Transverse colon (tissue), 4 donors: ENCODE measurements around the gene ROPN1.

Experiments
- EP300 ChIP-seq: sonication (generic); formaldehyde crosslinking; IDR thresholded peaks from one replicate; pipeline ENCODE4 v1.6.1; 2017; ENCODE audit warnings: antibody characterized with exemption, low read depth
- POLR2A ChIP-seq: fragments of 450-650 bp; IDR thresholded peaks from one replicate; pipeline ENCODE4 v1.6.1; 2016; ENCODE audit warnings: antibody characterized with exemption, mild to moderate bottlenecking, moderate library complexity
- POLR2AphosphoS5 ChIP-seq, 3 donors: sonication (generic); formaldehyde crosslinking; IDR thresholded peaks; one replicate each; pipeline ENCODE4 v1.6.1; 2016; ENCODE audit warnings: antibody characterized with exemption in 3 of 3
- TF ChIP-seq, protein P1 (sequence below), 5 experiments: fragments of 200-600 bp in 3 of 5; fragments of 450-650 bp in 2 of 5; sonication (generic) in 3 of 5; IDR thresholded peaks; 1 replicate in 2 of 5; 2 replicates in 3 of 5; pipeline ENCODE4 v1.5.1; 2016 to 2017; ENCODE audit warnings: antibody characterized with exemption in 5 of 5, inconsistent platforms in 3 of 5, mild to moderate bottlenecking in 2 of 5, moderate library complexity in 1 of 5

DNA sequence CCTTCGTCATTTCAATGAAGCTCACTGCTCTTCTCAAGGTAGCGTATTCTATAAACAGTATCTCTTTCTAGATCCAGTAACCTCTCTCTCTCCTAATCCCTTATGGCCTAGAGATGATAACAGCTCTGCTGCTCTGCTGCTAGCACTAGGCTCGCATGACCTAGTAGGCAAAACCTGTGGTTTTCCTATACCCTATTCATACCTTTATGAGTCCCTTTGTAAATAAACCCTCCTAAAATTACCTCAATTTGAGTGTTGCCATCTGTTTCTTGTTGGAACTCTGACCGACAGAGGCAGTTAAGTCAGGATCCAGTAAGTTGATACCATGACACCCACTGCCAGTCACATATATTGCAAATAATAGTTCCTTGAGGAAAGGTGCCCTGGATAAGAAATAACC is 38.2 kb downstream of the ROPN1 start:
- TF ChIP-seq, protein P1, sequence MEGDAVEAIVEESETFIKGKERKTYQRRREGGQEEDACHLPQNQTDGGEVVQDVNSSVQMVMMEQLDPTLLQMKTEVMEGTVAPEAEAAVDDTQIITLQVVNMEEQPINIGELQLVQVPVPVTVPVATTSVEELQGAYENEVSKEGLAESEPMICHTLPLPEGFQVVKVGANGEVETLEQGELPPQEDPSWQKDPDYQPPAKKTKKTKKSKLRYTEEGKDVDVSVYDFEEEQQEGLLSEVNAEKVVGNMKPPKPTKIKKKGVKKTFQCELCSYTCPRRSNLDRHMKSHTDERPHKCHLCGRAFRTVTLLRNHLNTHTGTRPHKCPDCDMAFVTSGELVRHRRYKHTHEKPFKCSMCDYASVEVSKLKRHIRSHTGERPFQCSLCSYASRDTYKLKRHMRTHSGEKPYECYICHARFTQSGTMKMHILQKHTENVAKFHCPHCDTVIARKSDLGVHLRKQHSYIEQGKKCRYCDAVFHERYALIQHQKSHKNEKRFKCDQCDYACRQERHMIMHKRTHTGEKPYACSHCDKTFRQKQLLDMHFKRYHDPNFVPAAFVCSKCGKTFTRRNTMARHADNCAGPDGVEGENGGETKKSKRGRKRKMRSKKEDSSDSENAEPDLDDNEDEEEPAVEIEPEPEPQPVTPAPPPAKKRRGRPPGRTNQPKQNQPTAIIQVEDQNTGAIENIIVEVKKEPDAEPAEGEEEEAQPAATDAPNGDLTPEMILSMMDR (IDR thresholded peaks at IDR 0.05) = no peak
- TF ChIP-seq POLR2A = no peak
- TF ChIP-seq POLR2AphosphoS5 (IDR thresholded peaks at IDR 0.05) = no peak
- TF ChIP-seq EP300 = no peak
